Activated naive CD4-positive, alpha-beta T cell treated with anti-CD3 and anti-CD28 coated beads, Interleukin-2, amount 50 U/mL, for 24 hours (primary cell): ENCODE data around the gene RAB4A.
A peak's percentile ranks its signal among the peaks of the same experiment; 100 is the strongest.
"Not testable (repeated sequence)": the region's sequence is repeated elsewhere in the genome, so short reads cannot be mapped to it uniquely, and the experiment has no call there.

Experiments
- H3K27ac Mint-ChIP-seq: one replicate; pipeline ENCODE4 v1.8.0; 2021; ENCODE audit warnings: mild to moderate bottlenecking, mixed read lengths
- H3K27me3 Mint-ChIP-seq: one replicate; pipeline ENCODE4 v1.8.0; 2021; ENCODE audit warnings: mixed read lengths
- H3K36me3 Mint-ChIP-seq: one replicate; pipeline ENCODE4 v1.8.0; 2021; ENCODE audit warnings: mixed read lengths
- H3K4me1 Mint-ChIP-seq: one replicate; pipeline ENCODE4 v1.8.0; 2021; ENCODE audit warnings: mixed read lengths
- H3K4me3 Mint-ChIP-seq: one replicate; pipeline ENCODE4 v1.8.0; 2021; ENCODE audit warnings: mild to moderate bottlenecking, mixed read lengths
- H3K9me3 Mint-ChIP-seq: one replicate; pipeline ENCODE4 v1.8.0; 2021; ENCODE audit warnings: mixed read lengths

The RAB4A gene

GRCh38 chr1:229278120-229278741, 7.3 kb downstream of the RAB4A start:
- H3K36me3 Mint-ChIP-seq: peaks cover 7% of the 10 kb centered on the region
- no peaks in the 10 kb centered on the region for H3K27me3 Mint-ChIP-seq
- peaks cover 59% of the 10 kb centered on the region for H3K4me1 Mint-ChIP-seq
- no peaks in the 10 kb centered on the region for H3K9me3 Mint-ChIP-seq
- no peak overlapping the region for H3K27ac Mint-ChIP-seq
- no peak overlapping the region for H3K4me3 Mint-ChIP-seq

DNA sequence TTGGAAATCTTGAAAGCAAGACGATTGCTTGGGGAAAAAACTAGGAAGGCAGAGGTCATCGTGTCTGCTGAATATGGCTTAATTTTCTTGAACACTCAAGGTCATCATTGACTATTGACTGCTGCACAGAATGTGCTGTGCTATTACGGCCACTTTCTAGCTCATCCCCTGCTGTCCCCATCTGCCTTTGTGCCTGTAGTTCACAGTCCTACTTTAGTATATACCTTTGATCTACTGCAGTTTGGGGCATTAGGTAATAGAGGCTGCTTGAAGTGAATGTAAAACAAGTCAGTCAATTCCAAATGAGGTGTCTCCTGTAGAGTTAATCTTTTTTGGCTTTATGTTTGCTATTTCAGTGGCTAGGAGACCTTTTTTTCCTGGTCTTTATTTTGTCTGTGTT, 8.3 kb downstream of the RAB4A start:
- Mint-ChIP-seq H3K4me3 (no peak overlapping the region), H3K27me3 (no peaks in the 10 kb centered on the region), H3K27ac (no peak overlapping the region), H3K4me1 (peaks cover 57% of the 10 kb centered on the region), H3K36me3 (peaks cover 7% of the 10 kb centered on the region), H3K9me3 (no peaks in the 10 kb centered on the region)

GRCh38 chr1:229280037-229280828, 9.3 kb downstream of the RAB4A start:
- no peaks in the 10 kb centered on the region for H3K9me3 Mint-ChIP-seq
- peaks cover 10% of the 10 kb centered on the region for H3K36me3 Mint-ChIP-seq
- H3K27me3 Mint-ChIP-seq: no peaks in the 10 kb centered on the region
- H3K4me1 Mint-ChIP-seq: peaks cover 56% of the 10 kb centered on the region
- no peak overlapping the region for H3K4me3 Mint-ChIP-seq
- no peak overlapping the region for H3K27ac Mint-ChIP-seq

DNA sequence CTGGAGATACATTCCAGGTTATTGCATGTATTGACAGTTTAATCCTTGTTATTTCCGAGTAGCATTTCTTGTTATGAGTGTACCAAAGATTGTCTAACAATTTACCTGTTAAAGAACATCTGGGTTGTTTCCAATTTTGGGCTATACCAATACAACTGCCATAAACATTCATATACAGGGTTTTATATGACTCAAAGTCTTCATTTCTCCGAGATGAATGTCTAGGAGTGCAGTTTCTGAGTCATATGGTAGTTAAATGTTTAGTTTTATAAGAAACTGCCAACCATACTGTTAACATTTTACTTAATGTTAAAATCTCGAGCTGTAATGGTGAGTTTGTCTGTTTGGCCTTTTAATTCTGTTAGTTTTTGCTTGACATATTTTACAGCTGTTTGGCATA, 10.0 kb downstream of the RAB4A start:
- Mint-ChIP-seq H3K4me1 (peaks cover 57% of the 10 kb centered on the region), H3K9me3 (no peaks in the 10 kb centered on the region), H3K27ac (no peak overlapping the region), H3K27me3 (no peaks in the 10 kb centered on the region), H3K36me3 (peaks cover 12% of the 10 kb centered on the region), H3K4me3 (no peak overlapping the region)

DNA sequence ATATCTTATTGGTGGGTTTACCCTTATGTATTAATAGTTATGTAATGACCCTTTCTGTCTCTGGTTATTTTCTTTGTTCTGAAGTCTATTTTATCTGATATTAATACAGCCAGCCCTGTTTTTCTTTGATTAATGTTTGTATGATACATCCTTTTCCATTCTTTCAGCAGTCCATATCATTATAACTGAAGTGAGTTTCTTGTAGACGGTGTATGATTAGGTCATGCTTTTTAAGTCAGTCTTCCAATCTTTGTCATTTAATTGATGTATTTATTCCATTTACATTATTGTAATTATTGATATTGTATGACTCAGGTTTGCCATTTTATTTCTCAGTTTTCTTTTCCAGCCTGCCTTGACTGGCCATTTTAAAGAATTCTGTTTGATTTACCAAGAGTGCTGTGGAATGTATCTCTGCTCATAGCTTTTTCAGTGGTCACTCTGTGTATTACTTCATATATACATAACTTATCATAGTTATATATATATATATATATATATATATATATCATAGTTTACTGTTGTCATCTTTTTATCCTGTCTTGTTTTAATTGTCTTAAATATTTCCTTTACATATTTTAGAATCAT, 10.5 kb downstream of the RAB4A start:
- Mint-ChIP-seq H3K36me3 (peaks cover 12% of the 10 kb centered on the region), H3K27me3 (no peaks in the 10 kb centered on the region), H3K27ac (peak overlapping the region; percentile 4), H3K4me3 (no peak overlapping the region), H3K9me3 (no peaks in the 10 kb centered on the region), H3K4me1 (peaks cover 54% of the 10 kb centered on the region)

DNA sequence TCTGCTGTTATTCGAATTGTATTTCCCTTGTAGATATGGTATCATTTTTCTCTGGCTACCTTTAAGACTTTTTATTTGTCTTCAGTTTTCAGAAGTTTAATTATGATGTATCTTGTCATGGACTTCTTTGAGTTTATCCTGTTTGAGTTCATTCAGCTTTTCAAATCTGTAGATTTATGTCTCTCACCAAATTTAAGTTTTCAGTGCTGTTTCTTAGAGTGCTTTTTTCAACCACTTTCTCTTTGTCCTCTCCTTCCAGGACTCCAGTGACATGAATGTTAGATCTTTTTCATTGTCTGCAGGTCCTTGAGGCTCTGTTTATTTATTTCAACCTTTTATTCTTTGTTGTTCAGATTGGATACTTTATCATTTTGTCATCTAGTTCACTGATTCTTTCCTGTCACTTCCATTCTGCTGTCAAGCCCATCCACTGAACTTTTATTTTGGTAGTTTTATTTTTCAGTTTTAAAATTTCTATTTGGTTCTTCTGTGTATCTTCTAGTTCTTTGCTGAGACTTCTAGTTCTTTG, 11.4 kb downstream of the RAB4A start:
- H3K9me3 Mint-ChIP-seq: no peaks in the 10 kb centered on the region
- peaks cover 59% of the 10 kb centered on the region for H3K4me1 Mint-ChIP-seq
- peaks cover 14% of the 10 kb centered on the region for H3K36me3 Mint-ChIP-seq
- H3K4me3 Mint-ChIP-seq: no peak overlapping the region
- no peaks in the 10 kb centered on the region for H3K27me3 Mint-ChIP-seq
- peak overlapping the region; percentile 19 for H3K27ac Mint-ChIP-seq

DNA sequence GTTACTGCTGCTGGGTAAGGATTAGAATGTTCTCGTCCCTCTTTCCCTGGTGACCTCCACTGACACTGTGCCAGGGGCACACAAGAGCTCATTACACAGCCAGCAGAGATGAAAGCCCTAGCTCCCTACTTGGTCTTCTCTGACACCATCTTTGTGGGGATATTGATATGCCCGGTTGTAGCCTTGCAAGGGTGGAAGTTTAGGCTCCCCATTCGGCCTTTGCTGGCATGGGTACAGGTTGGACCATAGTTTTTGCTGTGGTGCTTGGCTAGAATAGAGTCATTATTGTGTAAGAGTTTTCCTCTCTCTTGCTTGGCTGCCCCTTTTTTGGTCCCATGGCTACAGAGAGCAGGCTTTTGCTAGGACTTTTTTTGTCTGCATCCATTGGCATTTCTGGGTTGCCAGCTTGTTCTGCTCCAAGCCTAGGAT, 12.3 kb downstream of the RAB4A start:
- H3K4me1 Mint-ChIP-seq: peaks cover 63% of the 10 kb centered on the region

GRCh38 chr1:229284887-229285286, 14.0 kb downstream of the RAB4A start:
- Mint-ChIP-seq H3K27me3 (no peaks in the 10 kb centered on the region), H3K27ac (peak overlapping the region; percentile 46), H3K4me1 (peaks cover 58% of the 10 kb centered on the region), H3K9me3 (no peaks in the 10 kb centered on the region), H3K4me3 (no peak overlapping the region), H3K36me3 (peaks cover 19% of the 10 kb centered on the region)

More for the DNA sequence above, 12.3 kb downstream of the RAB4A start:
- Mint-ChIP-seq H3K9me3 (no peaks in the 10 kb centered on the region), H3K27ac (no peak overlapping the region), H3K36me3 (peaks cover 17% of the 10 kb centered on the region), H3K27me3 (no peaks in the 10 kb centered on the region), H3K4me3 (no peak overlapping the region)

- Mint-ChIP-seq H3K4me1 (peaks cover 53% of the 10 kb centered on the region), H3K27me3 (no peaks in the 10 kb centered on the region), H3K4me3 (no peak overlapping the region), H3K27ac (peak overlapping the region; percentile 5), H3K36me3 (peaks cover 24% of the 10 kb centered on the region), H3K9me3 (no peaks in the 10 kb centered on the region)
Observed at GRCh38 chr1:229285440-229285839, 14.5 kb downstream of the RAB4A start.

GRCh38 chr1:229286099-229286766, 15.3 kb downstream of the RAB4A start:
- Mint-ChIP-seq H3K4me3 (no peak overlapping the region), H3K27me3 (no peaks in the 10 kb centered on the region), H3K9me3 (peaks cover 7% of the 10 kb centered on the region), H3K4me1 (peaks cover 45% of the 10 kb centered on the region), H3K27ac (no peak overlapping the region), H3K36me3 (peaks cover 31% of the 10 kb centered on the region)

DNA sequence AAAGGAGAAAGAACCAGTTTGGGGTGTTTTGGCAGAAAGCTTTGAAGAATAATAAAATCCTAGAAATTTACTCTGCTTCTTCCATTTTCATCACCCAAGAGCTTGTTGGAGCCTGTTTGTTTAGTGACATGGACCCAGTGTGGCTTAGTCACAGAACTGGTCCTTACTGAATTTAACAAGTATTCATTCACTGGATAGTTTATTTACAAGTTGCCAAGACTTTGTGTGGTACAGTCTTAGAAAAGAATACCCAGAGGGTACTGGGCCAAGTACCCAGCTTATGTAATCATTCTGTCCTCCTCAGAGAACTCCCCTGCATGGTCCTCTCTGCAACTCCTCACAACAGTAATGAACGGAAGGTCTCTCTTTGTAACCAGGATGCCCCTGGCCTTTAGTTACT, 16.4 kb downstream of the RAB4A start:
- no peak overlapping the region for H3K27ac Mint-ChIP-seq
- H3K4me1 Mint-ChIP-seq: peaks cover 35% of the 10 kb centered on the region
- H3K36me3 Mint-ChIP-seq: peaks cover 33% of the 10 kb centered on the region
- H3K4me3 Mint-ChIP-seq: no peak overlapping the region
- no peaks in the 10 kb centered on the region for H3K27me3 Mint-ChIP-seq
- peaks cover 11% of the 10 kb centered on the region for H3K9me3 Mint-ChIP-seq

DNA sequence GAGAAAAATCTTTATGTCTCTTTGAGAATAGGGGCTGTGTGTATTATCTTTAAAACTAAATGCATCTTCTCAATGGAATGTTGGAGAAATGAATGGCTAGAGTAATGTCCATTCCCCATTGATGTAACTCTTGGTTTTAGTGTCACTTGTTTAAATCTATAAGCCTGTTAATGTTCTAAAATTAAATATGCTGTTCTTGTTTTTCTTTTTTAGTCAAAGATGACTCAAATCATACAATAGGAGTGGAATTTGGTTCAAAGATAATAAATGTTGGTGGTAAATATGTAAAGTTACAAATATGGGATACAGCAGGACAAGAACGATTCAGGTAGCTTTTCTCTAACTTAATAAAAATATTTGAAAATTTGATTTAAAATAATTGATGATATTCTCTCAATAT, 17.6 kb downstream of the RAB4A start:
- Mint-ChIP-seq H3K27ac (no peak overlapping the region), H3K9me3 (peaks cover 11% of the 10 kb centered on the region), H3K36me3 (peaks cover 28% of the 10 kb centered on the region), H3K27me3 (no peaks in the 10 kb centered on the region), H3K4me1 (peaks cover 26% of the 10 kb centered on the region), H3K4me3 (no peak overlapping the region)

GRCh38 chr1:229291686-229292085, 20.8 kb downstream of the RAB4A start:
- not testable (repeated sequence) for H3K4me1 Mint-ChIP-seq, H3K27ac Mint-ChIP-seq, H3K27me3 Mint-ChIP-seq, H3K4me3 Mint-ChIP-seq
- Mint-ChIP-seq H3K9me3 (peaks cover 11% of the 10 kb centered on the region), H3K36me3 (peaks cover 23% of the 10 kb centered on the region)

GRCh38 chr1:229293528-229294204, 22.8 kb downstream of the RAB4A start:
- Mint-ChIP-seq H3K4me3 (no peak overlapping the region), H3K36me3 (peaks cover 20% of the 10 kb centered on the region), H3K27me3 (no peaks in the 10 kb centered on the region), H3K9me3 (peaks cover 11% of the 10 kb centered on the region), H3K4me1 (no peaks in the 10 kb centered on the region), H3K27ac (no peak overlapping the region)

DNA sequence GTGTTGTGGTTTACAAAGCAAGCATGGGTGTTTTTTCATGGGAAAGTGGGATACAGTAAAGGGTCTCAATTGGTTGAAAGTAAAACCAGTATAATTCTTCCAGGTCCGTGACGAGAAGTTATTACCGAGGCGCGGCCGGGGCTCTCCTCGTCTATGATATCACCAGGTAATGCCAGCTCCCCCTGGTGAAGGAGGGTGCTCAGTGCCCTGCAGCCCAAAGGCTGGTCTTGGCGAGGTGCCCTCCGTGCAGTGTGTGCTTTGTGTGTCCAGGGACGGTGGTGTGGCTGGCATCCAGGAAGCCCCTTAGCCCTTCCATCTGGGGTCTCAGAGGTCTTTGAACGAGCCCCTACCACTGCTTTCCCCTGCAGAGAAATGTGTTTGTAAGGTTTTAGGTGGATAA, 24.8 kb downstream of the RAB4A start:
- H3K36me3 Mint-ChIP-seq: peaks cover 21% of the 10 kb centered on the region
- H3K27ac Mint-ChIP-seq: no peak overlapping the region
- no peaks in the 10 kb centered on the region for H3K27me3 Mint-ChIP-seq
- H3K4me1 Mint-ChIP-seq: peaks cover 3% of the 10 kb centered on the region
- peaks cover 8% of the 10 kb centered on the region for H3K9me3 Mint-ChIP-seq
- H3K4me3 Mint-ChIP-seq: no peak overlapping the region
